HCT116 (cell line): ENCODE results near the gene OR6C65. TPM values are rescaled to one million over a fixed set of nuclear protein-coding genes. Genes with fewer than 3 reads are reported as not detected.

Source experiments
- ATAC-seq: fragments of 200-7000 bp; cut with Tn5 transposase; 2 replicates; pipeline ENCODE4 v1.9.1; 2020; ENCODE audit warnings: mild to moderate bottlenecking, moderate library complexity
- BruUV-seq: library from RNA; stranded (reverse); fragments of 400-500 nt; replicated peaks from 2 replicates; lab custom pipeline; 2021; lab: Mats Ljungman, UMichigan
- CTCF ChIA-PET: fragments of 300-600 bp; sonication (Branson Sonifier 250); formaldehyde crosslinking; loops from one replicate; lab custom pipeline; 2021; ENCODE audit warnings: antibody characterized with exemption; lab: Charles Lee
- POLR2A ChIA-PET: fragments of 300-600, 350-600 bp; sonication (Branson Sonifier 250); formaldehyde crosslinking; loops from one replicate; lab custom pipeline; 2021; ENCODE audit warnings: antibody characterized with exemption; lab: Charles Lee
- RAD21 ChIA-PET, 2 experiments: fragments of 300-600 bp; sonication (Branson Sonifier 250); formaldehyde crosslinking; loops; one replicate each; lab custom pipeline; 2023; ENCODE audit warnings: low total read pairs in 2 of 2; ENCODE audit not compliant: uncharacterized antibody in 2 of 2, unreplicated experiment in 2 of 2, low non-redundant PET in 1 of 2; lab: Charles Lee
- DNase-seq: peaks from one replicate; pipeline ENCODE4 v3.0.0-alpha.2; 2010; ENCODE audit warnings: low read depth, low spot score
- H2AFZ ChIP-seq: fragments of 200-600 bp; shearing (Covaris generic), sonication (generic); 2 replicates; pipeline ENCODE4 v1.6.1; 2017; ENCODE audit warnings: low read depth, mixed run types, mixed read lengths, antibody characterized with exemption, low read length; ENCODE audit not compliant: poor library complexity, severe bottlenecking
- H3K27ac ChIP-seq: 2 replicates; pipeline ENCODE4 v1.5.1; 2012; ENCODE audit warnings: low read depth, low read length
- H3K27me3 ChIP-seq: fragments of 200-600 bp; sonication (generic); 2 replicates; pipeline ENCODE4 v1.6.1; 2016; ENCODE audit warnings: mixed run types, low read length, mixed read lengths; ENCODE audit not compliant: insufficient read depth
- H3K36me3 ChIP-seq, 2 experiments: fragments of 200-500 bp in 1 of 2; fragments of 200-600 bp in 1 of 2; sonication (Bioruptor generic) in 1 of 2; sonication (generic) in 1 of 2; 2 replicates each; pipeline versions ENCODE4 v1.5.1 to v1.6.1; 2014 to 2016; ENCODE audit warnings: low read length in 2 of 2, inconsistent platforms in 1 of 2, mixed read lengths in 1 of 2, mixed run types in 1 of 2; ENCODE audit not compliant: insufficient read depth in 2 of 2, control insufficient read depth in 1 of 2
- H3K4me1 ChIP-seq, 2 experiments: fragments of 200-600 bp in 1 of 2; sonication (generic) in 1 of 2; 2 replicates each; pipeline versions ENCODE4 v1.5.1 to v1.6.1; 2012 to 2017; ENCODE audit warnings: low read length in 2 of 2, inconsistent platforms in 1 of 2, mild to moderate bottlenecking in 1 of 2, mixed read lengths in 1 of 2, mixed run types in 1 of 2, moderate library complexity in 1 of 2; ENCODE audit not compliant: insufficient read depth in 2 of 2, control insufficient read depth in 1 of 2
- H3K4me2 ChIP-seq: fragments of 200-600 bp; sonication (generic); 2 replicates; pipeline ENCODE4 v1.6.1; 2017; ENCODE audit warnings: mixed run types, low read length, mixed read lengths
- H3K4me3 ChIP-seq, 2 experiments: fragments of 200-600 bp in 1 of 2; sonication (generic) in 1 of 2; replicated peaks in 1 of 2; 2 replicates each; pipeline ENCODE4 v1.5.1; 2011 to 2016; ENCODE audit warnings: low read length in 2 of 2, control low read depth in 1 of 2, low read depth in 1 of 2, mild to moderate bottlenecking in 1 of 2, mixed read lengths in 1 of 2, mixed run types in 1 of 2
- H3K79me2 ChIP-seq: fragments of 200-600 bp; sonication (generic); 2 replicates; pipeline ENCODE4 v1.6.1; 2017; ENCODE audit warnings: mild to moderate bottlenecking, mixed run types, low read length, moderate library complexity, mixed read lengths; ENCODE audit not compliant: insufficient read depth
- H3K9ac ChIP-seq: fragments of 200-600 bp; sonication (generic); 2 replicates; pipeline ENCODE4 v1.6.1; 2016; ENCODE audit warnings: low read length, mixed read lengths
- H3K9me2 ChIP-seq: fragments of 200-600 bp; sonication (generic), shearing (Covaris generic); 2 replicates; pipeline ENCODE4 v1.6.1; 2017; ENCODE audit warnings: mixed run types, mild to moderate bottlenecking, moderate library complexity; ENCODE audit not compliant: insufficient read depth
- H3K9me3 ChIP-seq, 2 experiments: fragments of 200-500 bp in 1 of 2; fragments of 200-600 bp in 1 of 2; sonication (Bioruptor generic) in 1 of 2; sonication (generic) in 1 of 2; 2 replicates each; pipeline ENCODE4 v1.6.1; 2014 to 2017; ENCODE audit warnings: low read length in 2 of 2, mixed read lengths in 2 of 2, inconsistent platforms in 1 of 2, low read depth in 1 of 2, mild to moderate bottlenecking in 1 of 2, mixed run types in 1 of 2, moderate library complexity in 1 of 2; ENCODE audit not compliant: control insufficient read depth in 1 of 2, insufficient read depth in 1 of 2
- H4K20me1 ChIP-seq: fragments of 200-600 bp; sonication (generic), shearing (Covaris generic); 2 replicates; pipeline ENCODE4 v1.6.1; 2017; ENCODE audit warnings: mixed run types, mild to moderate bottlenecking, moderate library complexity; ENCODE audit not compliant: insufficient read depth
- CBX3 ChIP-seq: IDR thresholded peaks from 2 replicates; pipeline ENCODE4 v1.6.1; 2012; ENCODE audit warnings: low read depth
- EZH2 ChIP-seq: fragments of 200-600 bp; sonication (generic); IDR thresholded peaks from 2 replicates; pipeline ENCODE4 v1.6.1; 2017; ENCODE audit warnings: antibody characterized with exemption, mixed run types
- MAX ChIP-seq: IDR thresholded peaks from 2 replicates; pipeline ENCODE4 v1.6.1; 2012
- REST ChIP-seq: IDR thresholded peaks from 2 replicates; pipeline ENCODE4 v1.6.1; 2012; ENCODE audit warnings: low read depth
- SIN3A ChIP-seq: IDR thresholded peaks from 2 replicates; pipeline ENCODE4 v1.6.1; 2012; ENCODE audit warnings: low read depth
- SP1 ChIP-seq: IDR thresholded peaks from 2 replicates; pipeline ENCODE4 v1.6.1; 2012; ENCODE audit warnings: low read depth
- SRF ChIP-seq: IDR thresholded peaks from 2 replicates; pipeline ENCODE4 v1.6.1; 2012; ENCODE audit warnings: low read depth
- TCF7L2 ChIP-seq: IDR thresholded peaks from 2 replicates; pipeline ENCODE4 v1.7.0; 2011; ENCODE audit warnings: borderline replicate concordance, inconsistent platforms; ENCODE audit not compliant: insufficient read depth, insufficient read length; ENCODE audit errors: extremely low read depth
- ZBTB33 ChIP-seq: IDR thresholded peaks from 2 replicates; pipeline ENCODE4 v1.6.1; 2011; ENCODE audit warnings: mild to moderate bottlenecking, low read length, moderate library complexity; ENCODE audit not compliant: insufficient replicate concordance; ENCODE audit errors: extremely low read depth
- ZFX ChIP-seq: fragments of 450-650 bp; IDR thresholded peaks from 2 replicates; pipeline ENCODE4 v1.6.1; 2017
- intact Hi-C: fragments of 100-400 bp; cut with micrococcal nuclease; formaldehyde crosslinking; loops from 2 replicates; pipeline ENCODE4 v1.10.0; 2022
- total RNA-seq: library from RNA; stranded (reverse); gene quantifications from one replicate; pipeline ENCODE4 v1.2.1, GENCODE V29; 2021; ENCODE audit not compliant: unreplicated experiment

Gene OR6C65
- total RNA-seq, 1 experiment from 2014 or later: not detected

GRCh38 chr12:55420307-55420962 is 20.1 kb downstream of the OR6C65 start:
- no TSS peak for BruUV-seq
- H3K27me3 ChIP-seq: no peaks in the 10 kb centered on the region; the same call in 1 of the 2 replicates
- POLR2A ChIA-PET: no interaction called here
- intact Hi-C loops: no loop called here
- ATAC-seq: no peak
- DNase-seq: no peak
- no peaks in the 10 kb centered on the region for H3K9me3 ChIP-seq
- no peak overlapping the region for H3K4me2 ChIP-seq
- H4K20me1 ChIP-seq: no peaks in the 10 kb centered on the region
- TF ChIP-seq EZH2 (no peak), MAX (no peak), ZFX (no peak), SIN3A (no peak), SP1 (no peak), REST (no peak), ZBTB33 (no peak), TCF7L2 (no peak), SRF (no peak), CBX3 (no peak)
- no peaks in the 10 kb centered on the region for H3K4me1 ChIP-seq
- CTCF ChIA-PET: no interaction called here
- RAD21 ChIA-PET: no interaction called here
- no peaks in the 10 kb centered on the region for H3K36me3 ChIP-seq
- H3K9me2 ChIP-seq: no peaks in the 10 kb centered on the region
- no peak overlapping the region for H2AFZ ChIP-seq
- H3K4me3 ChIP-seq: no peak overlapping the region
- H3K27ac ChIP-seq: no peak overlapping the region
- no peaks in the 10 kb centered on the region for H3K79me2 ChIP-seq
- H3K9ac ChIP-seq: no peak overlapping the region
